GM12892 (cell line): Measurements from ENCODE around the gene TTLL11.

Experiments used
- POLR2A ChIP-seq: IDR thresholded peaks from 2 replicates; pipeline ENCODE4 v1.6.1; 2011; ENCODE audit warnings: low read depth, low read length, control low read depth
- TAF1 ChIP-seq: IDR thresholded peaks from 2 replicates; pipeline ENCODE4 v1.6.1; 2011; ENCODE audit warnings: low read depth, mild to moderate bottlenecking, control low read depth, low read length, borderline replicate concordance

DNA sequence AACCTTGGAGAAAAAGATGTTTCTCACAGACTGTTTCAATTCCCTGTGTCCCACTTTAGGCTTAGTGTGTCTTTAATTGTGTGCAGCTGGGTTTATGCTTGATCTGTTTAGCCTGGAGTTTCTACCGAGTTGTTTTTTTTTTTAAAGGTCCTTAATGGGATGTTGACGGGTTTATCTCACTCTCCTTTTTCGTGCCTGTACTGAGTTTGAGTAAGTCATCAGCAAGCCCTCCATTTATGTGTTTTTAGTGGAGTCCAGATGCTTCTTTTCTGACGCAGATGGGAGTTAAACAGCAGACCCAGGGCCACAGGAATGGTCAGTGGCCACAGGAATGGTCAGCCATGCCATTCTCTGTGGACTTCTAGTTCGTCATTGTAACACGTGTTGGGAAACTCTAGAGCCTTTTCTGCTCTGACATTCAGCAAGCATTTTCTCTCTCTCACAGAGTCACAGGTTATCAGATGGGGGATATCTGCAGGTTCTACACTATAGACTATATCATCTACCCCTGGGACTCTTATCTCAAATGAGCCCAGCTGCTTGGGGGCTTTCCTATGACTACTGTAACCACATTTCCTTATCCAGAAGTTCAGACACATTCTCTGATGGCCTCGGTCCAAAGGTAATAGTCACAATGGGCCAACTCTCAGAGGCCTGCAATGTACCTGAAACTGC, 190.5 kb downstream of the TTLL11 start:
- TF ChIP-seq POLR2A, result no peak
- TF ChIP-seq TAF1, result no peak
